ENCODE results near the gene NFKBIZ.

DNA sequence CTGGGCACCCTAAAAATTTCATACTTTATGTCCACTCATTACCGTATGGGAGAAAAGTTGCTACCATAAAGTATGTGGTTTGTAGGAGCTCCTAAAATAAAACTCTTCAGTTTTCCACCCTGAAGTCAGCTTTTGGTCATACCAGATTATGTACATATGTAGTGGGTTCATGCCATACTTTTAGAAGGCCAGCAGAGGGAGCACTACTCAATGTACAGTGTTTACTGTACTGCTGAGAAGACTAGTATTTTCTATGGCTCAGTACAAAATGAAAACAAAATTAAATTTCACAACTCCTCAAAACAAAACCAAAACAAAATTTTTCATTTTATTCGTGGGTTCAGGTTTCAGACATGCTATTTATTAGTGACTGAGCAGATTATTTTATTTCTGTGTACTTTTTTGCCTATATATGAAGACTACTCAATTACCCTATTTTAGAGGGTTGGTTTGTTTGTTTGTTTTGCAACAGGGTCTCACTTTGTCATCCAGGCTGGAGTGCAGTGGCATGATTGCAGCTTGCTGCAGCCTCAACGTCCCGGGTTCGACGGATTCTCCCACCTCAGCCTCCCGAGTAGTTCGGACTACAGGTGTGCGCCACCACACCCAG is 46.0 kb upstream of the NFKBIZ start:
- TF ChIP-seq POLR2AphosphoS5 (IDR thresholded peaks at IDR 0.05; ENCODE audit: low read depth, low read length) (no peak), POLR2A (IDR thresholded peaks at IDR 0.05; ENCODE audit: low read depth, low read length) (no peak), TAF1 (IDR thresholded peaks at IDR 0.05; ENCODE audit: low read depth, low read length) (no peak)
